ENCODE data around the gene MT1HL1.

Gene MT1HL1

GRCh38 chr1:237004116-237004515, at the start of gene MT1HL1:
Gene MT1HL1, minus strand, starts transcription at chr1:237004441. Its CDS starts 69 bp downstream, at chr1:237004372.
- DNase-seq, result no peak

DNA sequence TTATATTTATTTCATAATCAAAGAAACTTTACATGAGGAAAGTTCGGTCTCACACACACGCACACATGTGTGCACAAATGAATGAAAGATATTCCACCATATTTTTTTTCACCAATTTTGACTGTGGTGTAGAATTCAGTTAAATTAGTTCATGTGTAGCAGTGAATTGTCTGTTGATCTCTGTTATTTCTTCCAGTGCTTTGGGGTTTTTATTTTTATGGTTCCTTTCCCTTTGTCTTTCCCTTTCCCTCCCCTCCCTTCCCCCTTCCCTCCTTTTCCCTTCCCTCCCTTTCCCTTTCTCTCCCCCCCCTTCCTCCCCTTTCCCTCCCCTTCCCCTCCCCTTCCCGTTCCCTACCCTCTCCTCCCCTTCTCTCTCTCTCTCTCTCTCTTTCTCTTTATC, 46.7 kb upstream of the MT1HL1 start:
- no peak for DNase-seq

GRCh38 chr1:237050185-237050584, 45.9 kb upstream of the MT1HL1 start:
- no peak for DNase-seq

DNA sequence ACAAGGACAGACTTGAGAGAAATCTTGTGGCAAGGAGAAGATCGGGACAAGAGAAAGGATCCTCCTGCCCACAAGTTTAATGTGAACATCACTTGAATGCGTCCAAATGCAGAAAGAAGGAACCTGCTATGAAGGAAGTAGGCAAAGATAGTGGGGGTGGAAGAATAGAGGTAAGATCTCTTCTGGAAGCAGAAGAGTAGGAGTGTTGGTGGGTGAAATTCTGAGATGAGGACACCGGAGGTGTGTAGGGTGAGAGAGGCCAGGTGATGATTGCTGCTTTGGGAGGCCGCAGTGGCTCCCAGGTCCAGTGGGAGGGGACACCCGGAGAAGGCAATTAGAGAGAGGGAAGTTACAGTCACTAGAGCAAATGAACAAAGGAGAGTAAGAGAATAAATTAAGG, 44.6 kb upstream of the MT1HL1 start:
- DNase-seq, result no peak

DNA sequence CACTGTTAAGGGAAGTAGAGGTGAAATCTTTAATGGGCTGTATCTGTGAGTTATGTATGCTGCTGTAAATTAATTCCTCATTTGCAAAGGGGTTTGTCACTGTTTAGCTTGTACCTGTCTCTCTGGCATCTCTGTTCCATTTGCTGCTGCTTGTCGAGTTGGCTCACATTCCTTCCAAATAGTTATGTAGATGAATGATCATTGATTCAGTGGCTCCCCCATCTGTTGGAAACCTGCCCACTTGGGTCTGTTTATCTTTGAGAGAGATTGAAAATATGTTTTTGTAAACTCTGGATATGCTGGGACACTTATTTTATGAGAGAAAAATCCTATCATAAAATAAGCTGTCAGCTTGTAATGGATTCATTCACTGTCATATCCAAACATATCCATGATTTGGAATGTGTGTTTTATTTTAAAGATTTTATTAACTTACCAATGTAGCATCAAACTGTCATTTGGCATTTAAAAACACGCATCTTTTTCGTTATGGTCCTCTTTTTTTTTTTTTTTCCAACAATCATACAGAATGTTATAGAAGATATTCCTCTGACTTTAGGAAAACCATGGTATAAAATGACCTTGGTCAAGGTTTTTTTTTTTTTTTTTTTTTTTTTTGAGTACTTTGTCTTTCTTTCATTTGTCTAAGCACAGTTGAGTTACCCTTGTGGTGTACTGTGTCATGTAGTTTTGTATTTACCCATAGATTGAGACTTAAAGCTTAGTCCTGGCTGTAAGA, 41.2 kb upstream of the MT1HL1 start:
- no peak for DNase-seq

- DNase-seq, result no peak
Observed at GRCh38 chr1:237043846-237044636, 39.8 kb upstream of the MT1HL1 start.

GRCh38 chr1:237042892-237043576, 38.8 kb upstream of the MT1HL1 start:
- no peak for DNase-seq

- DNase-seq, result no peak
Observed at GRCh38 chr1:237042526-237042891, 38.3 kb upstream of the MT1HL1 start.

DNA sequence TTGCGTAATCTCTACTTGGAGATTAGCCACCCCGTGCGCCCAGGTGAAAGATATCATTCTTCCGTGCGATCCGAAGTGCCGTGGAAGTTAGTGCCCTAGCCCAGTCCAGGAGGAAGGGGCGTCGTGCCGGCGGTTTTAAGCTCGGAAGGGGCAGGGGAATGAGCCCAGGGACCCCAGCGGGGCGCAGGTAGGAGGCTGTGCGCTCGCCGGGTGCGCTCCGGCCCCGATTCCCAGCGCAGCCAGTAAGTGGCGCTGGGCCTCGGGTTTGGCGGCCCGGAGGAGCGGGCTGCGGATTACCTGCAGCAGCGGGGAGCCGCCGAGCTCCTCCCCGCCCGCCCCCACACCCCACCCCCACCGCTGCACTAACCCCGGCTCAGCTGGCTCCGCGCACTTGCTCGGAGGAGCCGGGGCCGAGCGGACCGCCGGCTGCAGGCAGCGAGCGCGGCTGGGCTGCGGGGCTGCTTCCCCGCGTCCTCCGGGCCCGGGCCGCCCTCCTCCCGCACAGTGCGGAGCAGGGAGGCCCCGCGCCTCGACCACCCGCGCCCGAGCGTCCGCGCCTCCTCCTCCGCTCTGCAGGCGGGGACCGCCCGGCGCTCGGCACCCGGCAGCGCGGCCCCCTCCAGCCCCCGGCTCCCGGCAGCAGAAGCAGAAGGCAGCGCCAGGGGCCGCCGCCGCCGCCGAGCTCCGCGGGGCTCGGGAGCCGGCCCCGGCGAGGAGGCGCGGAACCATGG, 37.7 kb upstream of the MT1HL1 start, which contains the start of gene RYR2:
Gene RYR2, plus strand, starts transcription at position 390 of the 731 bp plus-strand sequence. Its CDS starts 338 bp downstream, at position 728.
- no peak for DNase-seq

GRCh38 chr1:237041461-237041794, 37.2 kb upstream of the MT1HL1 start:
- no peak for DNase-seq

GRCh38 chr1:237040823-237041222, 36.6 kb upstream of the MT1HL1 start:
- DNase-seq, result no peak

- DNase-seq, result no peak
Observed at GRCh38 chr1:237038211-237038610, 34.0 kb upstream of the MT1HL1 start.

GRCh38 chr1:237035759-237036158, 31.5 kb upstream of the MT1HL1 start:
- no peak for DNase-seq

DNA sequence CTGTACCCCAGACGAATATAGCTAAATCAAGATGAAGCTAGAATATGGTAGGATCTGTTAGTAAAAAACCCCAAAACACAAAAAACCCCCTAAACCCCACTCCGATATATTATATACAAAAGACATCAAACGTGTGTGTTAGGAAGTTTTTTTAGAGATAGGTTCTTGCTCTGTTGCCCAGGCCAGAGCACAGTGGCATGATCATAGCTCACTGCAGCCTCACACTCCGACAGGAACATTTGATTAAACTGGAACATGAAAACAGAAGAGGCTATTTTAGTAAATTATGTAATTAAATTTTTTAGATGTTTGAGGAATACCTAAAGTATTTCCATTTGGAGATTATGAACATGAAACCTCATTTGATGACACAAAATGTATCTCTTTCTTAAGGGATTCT, 29.6 kb upstream of the MT1HL1 start:
- no peak for DNase-seq

DNA sequence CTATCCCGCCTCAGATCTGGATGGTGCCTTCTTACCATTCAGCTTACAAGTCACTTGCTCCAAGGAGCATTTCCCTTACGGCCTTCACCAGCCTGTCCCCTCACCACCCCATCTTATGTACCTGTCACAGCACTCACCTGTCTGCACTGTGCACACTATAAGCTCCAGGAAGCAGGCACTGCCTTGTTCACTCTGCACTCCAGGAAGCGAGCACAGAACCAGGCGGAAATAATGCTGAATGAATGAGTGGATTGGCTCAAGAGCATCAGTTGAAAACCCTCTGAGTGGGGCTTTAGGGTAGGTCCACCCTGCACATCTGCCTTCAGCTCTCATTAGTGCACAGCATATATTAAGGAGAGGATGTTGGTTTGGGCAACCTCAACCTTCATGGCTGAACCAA, 28.8 kb upstream of the MT1HL1 start:
- no peak for DNase-seq

DNA sequence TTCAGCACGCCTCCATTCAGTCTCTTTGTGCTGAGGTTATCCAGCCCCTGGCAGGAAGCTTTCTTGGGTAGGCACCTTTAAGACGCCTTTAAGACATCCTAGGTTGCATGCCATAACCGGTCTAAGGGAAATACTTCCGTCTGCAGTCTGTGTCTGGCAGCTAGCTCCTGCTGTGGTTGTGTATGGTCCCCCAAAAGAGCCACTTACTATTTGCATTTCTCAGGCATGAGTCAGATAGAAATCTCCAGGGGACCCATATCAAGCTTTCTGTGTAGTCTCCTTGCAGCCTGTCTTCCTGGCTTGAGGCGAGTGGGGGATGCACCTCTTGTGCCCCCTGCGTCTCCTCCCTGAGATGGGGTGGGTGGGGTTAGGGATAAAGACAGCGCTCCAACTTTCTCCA, 27.8 kb upstream of the MT1HL1 start:
- no peak for DNase-seq

DNA sequence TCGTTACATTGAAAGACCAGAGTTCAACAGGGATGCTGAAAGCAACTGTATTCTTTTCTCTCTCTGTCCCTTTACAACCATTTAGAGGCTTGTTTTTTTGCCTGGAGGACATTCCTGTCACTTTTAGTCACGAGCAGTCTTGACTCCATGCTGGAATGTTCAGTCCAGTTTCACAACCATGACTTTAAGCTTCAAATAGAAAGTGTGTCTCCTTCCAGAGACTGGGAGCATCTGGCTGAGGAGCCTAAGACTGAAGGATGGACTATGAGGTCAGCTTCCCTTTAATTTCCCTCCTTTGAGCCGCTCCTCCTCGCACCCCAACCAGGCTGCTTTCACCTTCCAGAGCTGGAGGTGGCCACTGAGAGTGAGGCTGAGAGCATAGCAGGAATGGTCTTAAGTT, 27.2 kb upstream of the MT1HL1 start:
- DNase-seq, result no peak

DNA sequence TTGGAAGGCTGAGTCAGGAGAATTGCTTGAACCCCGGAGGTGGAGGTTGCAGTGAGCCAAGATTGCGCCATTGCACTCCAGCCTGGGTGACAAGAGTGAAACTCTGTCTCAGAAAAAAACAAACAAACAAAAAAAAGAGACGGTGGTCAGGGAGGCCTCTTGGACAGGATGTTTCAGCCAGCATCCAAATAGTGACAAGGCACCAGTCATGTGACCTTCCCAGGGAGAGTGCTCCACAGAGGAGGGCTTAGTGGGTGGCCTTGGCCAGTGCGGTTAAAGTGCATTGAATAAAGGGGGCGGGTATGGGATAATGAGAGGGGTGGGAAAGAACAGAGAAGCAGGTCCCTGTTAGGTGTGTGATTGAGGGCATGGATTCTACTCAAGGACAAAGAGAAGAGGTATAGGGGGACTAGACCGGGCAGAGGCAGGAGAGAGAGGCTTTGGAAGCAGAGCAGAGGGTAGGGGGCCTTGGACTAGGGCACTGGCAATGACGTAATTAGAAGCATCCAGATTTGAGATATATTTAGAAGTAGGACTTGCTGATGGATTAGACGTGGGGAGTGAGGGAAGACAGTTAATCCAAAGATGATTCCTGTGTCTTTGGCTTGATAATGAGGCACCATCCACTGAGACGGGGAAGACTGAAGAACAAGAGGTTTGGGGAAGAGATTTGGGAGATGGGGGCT, 25.8 kb upstream of the MT1HL1 start:
- DNase-seq, result no peak

GRCh38 chr1:237029240-237029639, 25.0 kb upstream of the MT1HL1 start:
- no peak for DNase-seq

- no peak for DNase-seq
Observed at GRCh38 chr1:237025358-237026074, 21.3 kb upstream of the MT1HL1 start.

DNA sequence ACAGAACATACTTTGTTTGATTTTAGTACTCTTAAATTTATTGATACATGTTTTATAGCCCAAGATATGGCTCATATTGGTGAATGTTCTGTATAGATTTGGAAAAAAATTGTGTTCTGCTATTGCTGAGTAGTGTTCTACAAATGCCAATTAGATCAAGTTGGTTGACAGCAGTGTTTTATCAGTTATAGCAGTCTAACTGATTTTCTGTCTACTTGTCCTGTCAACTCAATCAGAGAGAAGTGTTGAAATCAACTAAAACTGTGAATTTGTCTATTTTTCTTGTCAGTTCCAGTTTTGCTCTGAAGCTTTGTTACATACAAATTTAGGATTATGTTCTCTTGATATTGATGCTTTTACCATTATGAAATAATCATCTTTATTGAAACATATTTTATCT, 14.7 kb upstream of the MT1HL1 start:
- DNase-seq, result no peak

DNA sequence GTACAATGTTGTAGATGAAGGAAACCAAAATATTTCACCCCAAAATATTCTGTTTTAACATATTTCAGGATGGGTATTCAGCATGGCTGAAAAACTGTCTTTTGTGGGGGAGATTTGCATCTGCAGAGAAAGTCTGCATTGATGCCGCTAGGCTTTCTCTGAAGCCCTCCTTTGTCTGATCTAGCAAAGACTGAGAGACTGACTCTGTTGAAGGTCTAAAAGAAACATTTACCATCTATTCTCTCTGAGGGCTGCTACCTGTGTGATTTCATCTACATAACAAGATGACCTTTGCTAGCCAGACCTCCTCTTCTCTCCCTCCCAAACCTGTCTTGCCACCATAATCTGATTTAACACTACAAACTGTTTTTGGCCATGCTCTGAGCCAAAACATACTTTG, 12.4 kb upstream of the MT1HL1 start:
- no peak for DNase-seq

Measured in NK-92 treated with Interleukin-12 subunit alpha and Interleukin-12 subunit beta, amount 100 ng/mL, for 24 hours (cell line).